GM19035 (cell line): ENCODE results near the gene CHSY1.

Experiments
- ATAC-seq: cut with Tn5 transposase; IDR thresholded peaks from one replicate; pipeline ENCODE4 v1.9.1; 2021; ENCODE audit not compliant: unreplicated experiment

CHSY1 gene

GRCh38 chr15:101189409-101190091 lies 62.3 kb downstream of the CHSY1 start:
- no peak for ATAC-seq

- no peak for ATAC-seq
Observed at GRCh38 chr15:101188637-101189408, 63.0 kb downstream of the CHSY1 start.

GRCh38 chr15:101187820-101188636 lies 63.8 kb downstream of the CHSY1 start:
- ATAC-seq, result no peak

- no peak for ATAC-seq
Observed at GRCh38 chr15:101185770-101186169, 66.1 kb downstream of the CHSY1 start.

- no peak for ATAC-seq
Observed at GRCh38 chr15:101185336-101185735, 66.5 kb downstream of the CHSY1 start.

GRCh38 chr15:101184830-101185229 lies 67.0 kb downstream of the CHSY1 start:
- no peak for ATAC-seq

GRCh38 chr15:101183931-101184305 lies 67.9 kb downstream of the CHSY1 start:
- ATAC-seq, result no peak

GRCh38 chr15:101183226-101183930 lies 68.5 kb downstream of the CHSY1 start:
- no peak for ATAC-seq

- no peak for ATAC-seq
Observed at GRCh38 chr15:101182215-101182614, 69.6 kb downstream of the CHSY1 start.

GRCh38 chr15:101181349-101181748 lies 70.5 kb downstream of the CHSY1 start:
- ATAC-seq, result no peak

- no peak for ATAC-seq
Observed at GRCh38 chr15:101180620-101181307, 71.1 kb downstream of the CHSY1 start.

- no peak for ATAC-seq
Observed at GRCh38 chr15:101179341-101180153, 72.3 kb downstream of the CHSY1 start.

GRCh38 chr15:101178931-101179330 lies 72.9 kb downstream of the CHSY1 start:
- no peak for ATAC-seq

GRCh38 chr15:101178479-101178878 lies 73.4 kb downstream of the CHSY1 start:
- no peak for ATAC-seq

- no peak for ATAC-seq
Observed at GRCh38 chr15:101177866-101178265, 74.0 kb downstream of the CHSY1 start.

- ATAC-seq, result no peak
Observed at GRCh38 chr15:101176625-101177024, 75.2 kb downstream of the CHSY1 start.

GRCh38 chr15:101175401-101175800 lies 76.4 kb downstream of the CHSY1 start:
- no peak for ATAC-seq

GRCh38 chr15:101174152-101174920 lies 77.5 kb downstream of the CHSY1 start:
- no peak for ATAC-seq
